Mucosa of descending colon (tissue), 3 donors: ENCODE results near the gene NFATC3. TPM values are rescaled to one million over a fixed set of nuclear protein-coding genes. Genes with fewer than 3 reads are reported as not detected.

Experiments used
- ATAC-seq: fragments of 200-7000 bp; cut with Tn5 transposase; one replicate; pipeline ENCODE4 v1.9.1; 2020; ENCODE audit warnings: mild to moderate bottlenecking, moderate library complexity
- DNase-seq, 3 donors: peaks; one replicate each; pipeline ENCODE4 v3.0.0-alpha.2; 2020
- H3K36me3 ChIP-seq: fragments of 200-600 bp; one replicate; pipeline ENCODE4 v1.8.0; 2021; ENCODE audit warnings: low read depth, mild to moderate bottlenecking
- H3K4me1 ChIP-seq: fragments of 200-600 bp; one replicate; pipeline ENCODE4 v1.8.0; 2021; ENCODE audit warnings: low read depth, mild to moderate bottlenecking
- H3K4me3 ChIP-seq: fragments of 200-600 bp; one replicate; pipeline ENCODE4 v1.8.0; 2021; ENCODE audit warnings: mild to moderate bottlenecking
- H3K9me3 ChIP-seq: fragments of 200-600 bp; one replicate; pipeline ENCODE4 v1.8.0; 2021; ENCODE audit warnings: mild to moderate bottlenecking
- intact Hi-C, 2 donors: fragments of 100-400 bp; cut with DNase I in 1 of 2; cut with micrococcal nuclease in 1 of 2; formaldehyde crosslinking; loops; one replicate each; pipeline versions ENCODE4 v1.11.0 to v1.11.1; 2022; cut with DNase I, micrococcal nuclease
- total RNA-seq, 3 donors: library from RNA; stranded (reverse); fragmentation: NEBNext Ultra II Directional in 2 of 3; extraction: Animal tissue kit (Norgen Biotek cat#: 25700) in 2 of 3; gene quantifications; one replicate each; pipeline versions ENCODE4 v1.2.1 to v1.2.4, GENCODE V29; 2021 to 2023
- TF ChIP-seq, protein P1 (sequence below): fragments of 200-600 bp; IDR thresholded peaks from one replicate; pipeline ENCODE4 v1.8.0; 2022; ENCODE audit warnings: antibody characterized with exemption, mild to moderate bottlenecking
- donor health status: DM: no; HTN: no; CAD: no; lungs with moderate emphysema.
- donor health status: DM: no; HTN: no; CAD: no.
- donor health status: DM: no; HTN: yes; CAD: no.

NFATC3 gene
- total RNA-seq, 3 donors from 2014 or later = 24.2 to 44.0 (median 25.5) TPM

GRCh38 chr16:68166264-68166663, 81.1 kb downstream of the NFATC3 start:
- H3K4me1 ChIP-seq = no peaks in the 10 kb centered on the region
- TF ChIP-seq, protein P1, sequence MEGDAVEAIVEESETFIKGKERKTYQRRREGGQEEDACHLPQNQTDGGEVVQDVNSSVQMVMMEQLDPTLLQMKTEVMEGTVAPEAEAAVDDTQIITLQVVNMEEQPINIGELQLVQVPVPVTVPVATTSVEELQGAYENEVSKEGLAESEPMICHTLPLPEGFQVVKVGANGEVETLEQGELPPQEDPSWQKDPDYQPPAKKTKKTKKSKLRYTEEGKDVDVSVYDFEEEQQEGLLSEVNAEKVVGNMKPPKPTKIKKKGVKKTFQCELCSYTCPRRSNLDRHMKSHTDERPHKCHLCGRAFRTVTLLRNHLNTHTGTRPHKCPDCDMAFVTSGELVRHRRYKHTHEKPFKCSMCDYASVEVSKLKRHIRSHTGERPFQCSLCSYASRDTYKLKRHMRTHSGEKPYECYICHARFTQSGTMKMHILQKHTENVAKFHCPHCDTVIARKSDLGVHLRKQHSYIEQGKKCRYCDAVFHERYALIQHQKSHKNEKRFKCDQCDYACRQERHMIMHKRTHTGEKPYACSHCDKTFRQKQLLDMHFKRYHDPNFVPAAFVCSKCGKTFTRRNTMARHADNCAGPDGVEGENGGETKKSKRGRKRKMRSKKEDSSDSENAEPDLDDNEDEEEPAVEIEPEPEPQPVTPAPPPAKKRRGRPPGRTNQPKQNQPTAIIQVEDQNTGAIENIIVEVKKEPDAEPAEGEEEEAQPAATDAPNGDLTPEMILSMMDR = no peak
- ATAC-seq (no peak), DNase-seq (no peak)
- no peaks in the 10 kb centered on the region for H3K9me3 ChIP-seq
- H3K36me3 ChIP-seq = no peaks in the 10 kb centered on the region
- no peak overlapping the region for H3K4me3 ChIP-seq
- intact Hi-C loops = no loop called here

DNA sequence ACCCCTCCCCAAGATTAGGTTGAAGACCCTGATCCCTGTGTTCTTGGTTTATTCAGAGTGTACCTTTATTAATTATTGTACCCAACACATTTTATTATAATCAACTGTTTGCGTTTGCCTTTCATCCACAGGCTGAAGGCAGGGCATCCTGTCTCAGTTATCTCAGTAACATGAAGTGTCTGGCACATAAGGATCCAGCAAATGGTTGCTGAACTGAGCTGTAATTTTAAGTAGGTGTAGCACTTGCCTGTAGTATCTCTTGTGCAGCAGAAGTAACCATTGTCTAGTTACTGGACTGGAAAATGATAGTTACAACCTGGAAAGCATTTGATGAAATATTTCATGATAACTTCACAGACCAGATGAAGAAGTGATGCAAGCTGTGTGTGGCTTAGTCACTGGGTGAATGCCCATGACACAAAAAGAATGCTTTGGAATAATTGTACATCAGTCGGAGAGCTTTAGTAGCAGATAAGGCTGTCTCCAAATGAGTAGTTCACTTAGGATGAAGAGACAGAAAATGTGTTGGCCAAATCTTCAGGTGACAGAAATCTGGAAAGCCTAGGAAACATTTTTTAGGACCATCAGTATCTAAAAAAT, 94.1 kb downstream of the NFATC3 start:
- ATAC-seq = no peak
- H3K36me3 ChIP-seq = no peaks in the 10 kb centered on the region
- no peak for DNase-seq
- H3K4me1 ChIP-seq = no peaks in the 10 kb centered on the region
- no peak overlapping the region for H3K4me3 ChIP-seq
- no peaks in the 10 kb centered on the region for H3K9me3 ChIP-seq
- intact Hi-C loops = no loop called here
- TF ChIP-seq, protein P1 = no peak

GRCh38 chr16:68179855-68180254, 94.7 kb downstream of the NFATC3 start:
- TF ChIP-seq, protein P1 = no peak
- intact Hi-C loops = no loop called here
- Histone ChIP-seq H3K4me1 (no peaks in the 10 kb centered on the region), H3K4me3 (no peak overlapping the region), H3K9me3 (no peaks in the 10 kb centered on the region), H3K36me3 (no peaks in the 10 kb centered on the region)
- ATAC-seq (no peak), DNase-seq (no peak)

- DNase-seq (no peak), ATAC-seq (no peak)
- TF ChIP-seq, protein P1 = no peak
- no peaks in the 10 kb centered on the region for H3K4me1 ChIP-seq
- H3K9me3 ChIP-seq = no peaks in the 10 kb centered on the region
- no peak overlapping the region for H3K4me3 ChIP-seq
- intact Hi-C loops = no loop called here
- H3K36me3 ChIP-seq = no peaks in the 10 kb centered on the region
These were observed 97.9 kb downstream of the NFATC3 start for GRCh38 chr16:68183046-68183445.

DNA sequence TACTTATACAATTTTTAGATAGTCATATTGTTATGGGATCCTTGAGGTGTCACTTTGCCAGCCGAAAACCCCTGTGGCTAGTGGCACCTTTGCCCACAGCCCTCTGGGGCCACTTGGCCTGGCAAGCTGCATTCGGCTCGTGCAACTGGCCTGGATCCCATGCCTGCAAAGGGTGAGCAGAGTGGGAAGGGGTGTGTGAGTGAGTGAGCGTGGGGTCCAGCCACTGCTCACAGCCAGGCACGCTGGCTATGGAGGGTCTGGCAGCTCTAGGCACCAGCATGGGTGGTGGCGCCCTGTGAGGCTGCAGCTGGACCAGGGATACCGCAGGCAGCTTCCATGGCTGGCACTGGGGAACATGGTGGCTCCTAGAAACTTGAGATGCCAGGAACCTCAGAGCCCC, 101.7 kb downstream of the NFATC3 start:
- DNase-seq = no peak
- H3K4me3 ChIP-seq = no peak overlapping the region
- intact Hi-C loops = no loop called here
- H3K9me3 ChIP-seq = no peaks in the 10 kb centered on the region
- TF ChIP-seq, protein P1 = no peak
- H3K36me3 ChIP-seq = no peaks in the 10 kb centered on the region
- H3K4me1 ChIP-seq = no peaks in the 10 kb centered on the region
- no peak for ATAC-seq

GRCh38 chr16:68187505-68187904, 102.3 kb downstream of the NFATC3 start:
- Histone ChIP-seq H3K4me1 (no peaks in the 10 kb centered on the region), H3K9me3 (no peaks in the 10 kb centered on the region), H3K36me3 (no peaks in the 10 kb centered on the region), H3K4me3 (no peak overlapping the region)
- TF ChIP-seq, protein P1 = no peak
- no peak for DNase-seq
- intact Hi-C loops = no loop called here
- ATAC-seq = no peak
